ENCODE data around the gene ENPP3.

ENPP3 gene

GRCh38 chr6:131768964-131769363 lies 131.9 kb downstream of the ENPP3 start:
- ChIA-PET POLR2A (ENCODE audit: low non-redundant PET) (no interaction called here), CTCF (no interaction called here)
- no peak for TF ChIP-seq CTCF (conservative IDR thresholded peaks at IDR 0.05; ENCODE audit: low read depth)
- H3K27ac ChIP-seq, result no peak overlapping the region
- no peak for DNase-seq (ENCODE audit: low spot score)

GRCh38 chr6:131769385-131770141 lies 132.5 kb downstream of the ENPP3 start:
- TF ChIP-seq CTCF (conservative IDR thresholded peaks at IDR 0.05; ENCODE audit: low read depth), result no peak
- ChIA-PET POLR2A (ENCODE audit: low non-redundant PET) (no interaction called here), CTCF (interaction anchor here (0.6 kb wide), 1 partner anchor 410 kb away, joined by 4 read pairs; no protein-coding TSS in a partner anchor)
- DNase-seq (ENCODE audit: low spot score), result no peak
- no peak overlapping the region for H3K27ac ChIP-seq

- ChIA-PET CTCF (no interaction called here), POLR2A (ENCODE audit: low non-redundant PET) (no interaction called here)
- no peak for TF ChIP-seq CTCF (conservative IDR thresholded peaks at IDR 0.05; ENCODE audit: low read depth)
- no peak for DNase-seq (ENCODE audit: low spot score)
- no peak overlapping the region for H3K27ac ChIP-seq
These were observed 133.7 kb downstream of the ENPP3 start for GRCh38 chr6:131770776-131771175.

- no peak overlapping the region for H3K27ac ChIP-seq
- ChIA-PET CTCF (no interaction called here), POLR2A (ENCODE audit: low non-redundant PET) (no interaction called here)
- TF ChIP-seq CTCF (conservative IDR thresholded peaks at IDR 0.05; ENCODE audit: low read depth), result no peak
- no peak for DNase-seq (ENCODE audit: low spot score)
These were observed 136.3 kb downstream of the ENPP3 start for GRCh38 chr6:131773284-131773950.

- no peak overlapping the region for H3K27ac ChIP-seq
- no peak for DNase-seq (ENCODE audit: low spot score)
- POLR2A ChIA-PET (ENCODE audit: low non-redundant PET), result no interaction called here
- TF ChIP-seq CTCF (conservative IDR thresholded peaks at IDR 0.05; ENCODE audit: low read depth), result no peak
- CTCF ChIA-PET, result no interaction called here
These were observed 138.8 kb downstream of the ENPP3 start for GRCh38 chr6:131775886-131776285.

- no peak for DNase-seq (ENCODE audit: low spot score)
- ChIA-PET CTCF (no interaction called here), POLR2A (ENCODE audit: low non-redundant PET) (no interaction called here)
- TF ChIP-seq CTCF (conservative IDR thresholded peaks at IDR 0.05; ENCODE audit: low read depth), result no peak
- no peak overlapping the region for H3K27ac ChIP-seq
These were observed 139.9 kb downstream of the ENPP3 start for GRCh38 chr6:131776985-131777384.

All from RWPE1 (cell line).